Ovary (tissue), 3 donors: ENCODE measurements around the gene VKORC1L1.

Experiments used
- CTCF ChIP-seq, 3 donors: fragments of 450-650 bp in 2 of 3; fragments of 200-600 bp in 1 of 3; IDR thresholded peaks; one replicate each; pipeline versions ENCODE4 v1.5.1 to v1.8.0; 2016 to 2022; ENCODE audit warnings: antibody characterized with exemption in 3 of 3, mild to moderate bottlenecking in 1 of 3
- POLR2A ChIP-seq: fragments of 450-650 bp; IDR thresholded peaks from one replicate; pipeline ENCODE4 v1.6.1; 2017; ENCODE audit warnings: antibody characterized with exemption, mild to moderate bottlenecking, moderate library complexity
- donor health status: DM: no; HTN: no; CAD: no.

GRCh38 chr7:65974191-65974801 is 101.4 kb downstream of the VKORC1L1 start:
- TF ChIP-seq CTCF (IDR thresholded peaks at IDR 0.05) (no peak), POLR2A (no peak)
